Peyer's patch (tissue), 4 donors: ENCODE measurements around the gene B3GALT5.

Source experiments
- POLR2A ChIP-seq, 2 donors: fragments of 450-650 bp; IDR thresholded peaks; one replicate each; pipeline ENCODE4 v1.5.1; 2017; ENCODE audit warnings: antibody characterized with exemption in 2 of 2, mild to moderate bottlenecking in 2 of 2, moderate library complexity in 2 of 2
- TF ChIP-seq, protein P1 (sequence below), 6 experiments: fragments of 450-650 bp in 4 of 6; fragments of 200-600 bp in 2 of 6; sonication (generic) in 1 of 6; IDR thresholded peaks; one replicate each; pipeline ENCODE4 v1.5.1; 2017 to 2019; ENCODE audit warnings: antibody characterized with exemption in 6 of 6, mild to moderate bottlenecking in 3 of 6, moderate library complexity in 1 of 6

DNA sequence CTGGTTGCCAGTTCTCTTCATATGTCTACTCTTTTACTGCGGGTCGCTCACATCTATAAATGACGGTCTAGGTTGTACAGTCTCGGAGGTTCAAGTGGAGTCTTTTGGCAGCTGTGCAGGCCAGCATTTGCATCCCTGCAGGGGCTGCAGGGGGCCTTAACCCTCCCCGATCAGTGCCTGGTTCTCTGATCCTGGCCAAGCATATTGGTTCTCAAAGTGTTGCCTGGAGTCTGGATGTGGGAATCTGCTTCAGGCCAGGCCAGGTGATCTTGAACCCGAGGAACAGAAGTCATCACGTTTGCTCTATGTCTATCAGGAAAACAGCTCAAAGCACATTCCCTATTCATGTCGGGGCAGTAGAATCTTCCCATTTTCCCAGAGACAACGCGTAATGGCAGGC is 21.8 kb downstream of the B3GALT5 start:
- TF ChIP-seq, protein P1, sequence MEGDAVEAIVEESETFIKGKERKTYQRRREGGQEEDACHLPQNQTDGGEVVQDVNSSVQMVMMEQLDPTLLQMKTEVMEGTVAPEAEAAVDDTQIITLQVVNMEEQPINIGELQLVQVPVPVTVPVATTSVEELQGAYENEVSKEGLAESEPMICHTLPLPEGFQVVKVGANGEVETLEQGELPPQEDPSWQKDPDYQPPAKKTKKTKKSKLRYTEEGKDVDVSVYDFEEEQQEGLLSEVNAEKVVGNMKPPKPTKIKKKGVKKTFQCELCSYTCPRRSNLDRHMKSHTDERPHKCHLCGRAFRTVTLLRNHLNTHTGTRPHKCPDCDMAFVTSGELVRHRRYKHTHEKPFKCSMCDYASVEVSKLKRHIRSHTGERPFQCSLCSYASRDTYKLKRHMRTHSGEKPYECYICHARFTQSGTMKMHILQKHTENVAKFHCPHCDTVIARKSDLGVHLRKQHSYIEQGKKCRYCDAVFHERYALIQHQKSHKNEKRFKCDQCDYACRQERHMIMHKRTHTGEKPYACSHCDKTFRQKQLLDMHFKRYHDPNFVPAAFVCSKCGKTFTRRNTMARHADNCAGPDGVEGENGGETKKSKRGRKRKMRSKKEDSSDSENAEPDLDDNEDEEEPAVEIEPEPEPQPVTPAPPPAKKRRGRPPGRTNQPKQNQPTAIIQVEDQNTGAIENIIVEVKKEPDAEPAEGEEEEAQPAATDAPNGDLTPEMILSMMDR (IDR thresholded peaks at IDR 0.05) = no peak
- no peak for TF ChIP-seq POLR2A (IDR thresholded peaks at IDR 0.05)
